Measurements from ENCODE around the gene LRRK1.

DNA sequence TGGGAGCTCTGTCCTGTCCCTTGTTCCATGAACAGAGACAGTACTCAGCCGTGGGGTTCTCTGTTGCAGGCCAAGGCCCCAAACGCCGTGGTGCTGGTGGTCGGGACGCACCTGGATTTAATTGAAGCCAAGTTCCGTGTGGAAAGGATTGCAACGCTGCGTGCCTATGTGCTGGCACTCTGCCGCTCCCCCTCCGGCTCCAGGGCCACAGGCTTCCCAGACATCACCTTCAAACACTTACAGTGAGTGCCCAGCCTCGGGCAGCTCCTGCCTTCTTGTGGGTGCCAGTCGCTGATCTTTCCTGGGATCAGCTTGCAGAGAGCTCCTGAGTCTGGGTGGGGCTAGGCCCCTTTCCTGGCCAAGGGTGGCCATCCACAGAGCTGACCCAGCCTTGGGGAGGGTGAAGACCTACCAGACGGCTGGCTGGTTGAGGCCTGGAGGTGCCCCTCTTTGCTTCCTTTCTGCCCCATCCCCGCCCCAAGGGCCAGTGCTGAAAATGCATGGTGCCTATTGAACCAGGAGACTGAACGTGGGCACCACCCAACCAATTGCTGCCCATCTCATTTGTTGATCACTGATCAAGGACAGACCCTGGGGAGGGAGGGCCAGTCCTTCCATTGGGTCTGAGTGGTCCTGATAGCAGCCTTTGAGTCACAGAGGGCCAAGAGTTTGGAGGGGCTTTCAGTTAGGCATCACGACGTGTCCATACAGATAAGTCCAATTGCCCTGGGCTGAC lies 106.9 kb downstream of the LRRK1 start:
- TF ChIP-seq, protein P1, sequence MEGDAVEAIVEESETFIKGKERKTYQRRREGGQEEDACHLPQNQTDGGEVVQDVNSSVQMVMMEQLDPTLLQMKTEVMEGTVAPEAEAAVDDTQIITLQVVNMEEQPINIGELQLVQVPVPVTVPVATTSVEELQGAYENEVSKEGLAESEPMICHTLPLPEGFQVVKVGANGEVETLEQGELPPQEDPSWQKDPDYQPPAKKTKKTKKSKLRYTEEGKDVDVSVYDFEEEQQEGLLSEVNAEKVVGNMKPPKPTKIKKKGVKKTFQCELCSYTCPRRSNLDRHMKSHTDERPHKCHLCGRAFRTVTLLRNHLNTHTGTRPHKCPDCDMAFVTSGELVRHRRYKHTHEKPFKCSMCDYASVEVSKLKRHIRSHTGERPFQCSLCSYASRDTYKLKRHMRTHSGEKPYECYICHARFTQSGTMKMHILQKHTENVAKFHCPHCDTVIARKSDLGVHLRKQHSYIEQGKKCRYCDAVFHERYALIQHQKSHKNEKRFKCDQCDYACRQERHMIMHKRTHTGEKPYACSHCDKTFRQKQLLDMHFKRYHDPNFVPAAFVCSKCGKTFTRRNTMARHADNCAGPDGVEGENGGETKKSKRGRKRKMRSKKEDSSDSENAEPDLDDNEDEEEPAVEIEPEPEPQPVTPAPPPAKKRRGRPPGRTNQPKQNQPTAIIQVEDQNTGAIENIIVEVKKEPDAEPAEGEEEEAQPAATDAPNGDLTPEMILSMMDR (IDR thresholded peaks at IDR 0.05) = no peak
- no peak for TF ChIP-seq EZH2 (IDR thresholded peaks at IDR 0.05; ENCODE audit: borderline replicate concordance, insufficient read depth, low read depth, low read length, poor library complexity, severe bottlenecking)
